Measurements from ENCODE around the gene DIPK1A.

DNA sequence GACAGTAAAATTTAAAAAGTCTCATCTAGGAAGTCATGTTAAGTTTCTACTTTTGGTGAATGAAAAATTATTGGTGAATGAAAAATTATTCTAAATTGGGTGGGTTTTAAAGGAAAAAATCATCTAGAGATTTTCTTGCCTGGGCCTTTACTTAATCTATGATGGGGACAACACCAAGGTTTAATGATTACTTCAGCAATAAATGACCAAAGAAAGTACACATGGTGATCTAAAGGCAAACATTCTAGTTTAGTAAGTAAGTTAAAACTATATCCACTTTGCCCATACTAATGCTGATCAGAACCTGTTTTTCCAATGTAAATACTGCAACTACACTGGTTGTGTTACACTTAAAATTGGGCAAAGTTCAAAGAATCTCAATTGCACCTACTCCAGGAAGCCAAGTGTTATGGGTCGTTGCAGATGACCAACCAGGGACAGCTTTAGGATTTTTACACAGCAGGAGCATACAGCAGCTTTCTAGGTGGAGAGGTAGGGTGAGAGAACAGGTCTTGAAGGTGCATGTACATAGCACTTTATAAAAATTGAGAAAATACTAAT, 144.0 kb downstream of the DIPK1A start:
- TF ChIP-seq, protein P1, sequence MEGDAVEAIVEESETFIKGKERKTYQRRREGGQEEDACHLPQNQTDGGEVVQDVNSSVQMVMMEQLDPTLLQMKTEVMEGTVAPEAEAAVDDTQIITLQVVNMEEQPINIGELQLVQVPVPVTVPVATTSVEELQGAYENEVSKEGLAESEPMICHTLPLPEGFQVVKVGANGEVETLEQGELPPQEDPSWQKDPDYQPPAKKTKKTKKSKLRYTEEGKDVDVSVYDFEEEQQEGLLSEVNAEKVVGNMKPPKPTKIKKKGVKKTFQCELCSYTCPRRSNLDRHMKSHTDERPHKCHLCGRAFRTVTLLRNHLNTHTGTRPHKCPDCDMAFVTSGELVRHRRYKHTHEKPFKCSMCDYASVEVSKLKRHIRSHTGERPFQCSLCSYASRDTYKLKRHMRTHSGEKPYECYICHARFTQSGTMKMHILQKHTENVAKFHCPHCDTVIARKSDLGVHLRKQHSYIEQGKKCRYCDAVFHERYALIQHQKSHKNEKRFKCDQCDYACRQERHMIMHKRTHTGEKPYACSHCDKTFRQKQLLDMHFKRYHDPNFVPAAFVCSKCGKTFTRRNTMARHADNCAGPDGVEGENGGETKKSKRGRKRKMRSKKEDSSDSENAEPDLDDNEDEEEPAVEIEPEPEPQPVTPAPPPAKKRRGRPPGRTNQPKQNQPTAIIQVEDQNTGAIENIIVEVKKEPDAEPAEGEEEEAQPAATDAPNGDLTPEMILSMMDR (tag by site-specific recombination; IDR thresholded peaks at IDR 0.05) = no peak
- TF ChIP-seq, protein P2, sequence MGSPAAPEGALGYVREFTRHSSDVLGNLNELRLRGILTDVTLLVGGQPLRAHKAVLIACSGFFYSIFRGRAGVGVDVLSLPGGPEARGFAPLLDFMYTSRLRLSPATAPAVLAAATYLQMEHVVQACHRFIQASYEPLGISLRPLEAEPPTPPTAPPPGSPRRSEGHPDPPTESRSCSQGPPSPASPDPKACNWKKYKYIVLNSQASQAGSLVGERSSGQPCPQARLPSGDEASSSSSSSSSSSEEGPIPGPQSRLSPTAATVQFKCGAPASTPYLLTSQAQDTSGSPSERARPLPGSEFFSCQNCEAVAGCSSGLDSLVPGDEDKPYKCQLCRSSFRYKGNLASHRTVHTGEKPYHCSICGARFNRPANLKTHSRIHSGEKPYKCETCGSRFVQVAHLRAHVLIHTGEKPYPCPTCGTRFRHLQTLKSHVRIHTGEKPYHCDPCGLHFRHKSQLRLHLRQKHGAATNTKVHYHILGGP (tag by site-specific recombination; IDR thresholded peaks at IDR 0.05) = no peak
- TF ChIP-seq ZNF354C (tag by site-specific recombination; IDR thresholded peaks at IDR 0.05; ENCODE audit: borderline replicate concordance, low read depth) (no peak), ZNF146 (tag by site-specific recombination; IDR thresholded peaks at IDR 0.05) (no peak), GLI4 (tag by site-specific recombination; IDR thresholded peaks at IDR 0.05) (no peak), ZNF239 (tag by site-specific recombination; IDR thresholded peaks at IDR 0.05) (no peak)
- TF ChIP-seq, protein P3, sequence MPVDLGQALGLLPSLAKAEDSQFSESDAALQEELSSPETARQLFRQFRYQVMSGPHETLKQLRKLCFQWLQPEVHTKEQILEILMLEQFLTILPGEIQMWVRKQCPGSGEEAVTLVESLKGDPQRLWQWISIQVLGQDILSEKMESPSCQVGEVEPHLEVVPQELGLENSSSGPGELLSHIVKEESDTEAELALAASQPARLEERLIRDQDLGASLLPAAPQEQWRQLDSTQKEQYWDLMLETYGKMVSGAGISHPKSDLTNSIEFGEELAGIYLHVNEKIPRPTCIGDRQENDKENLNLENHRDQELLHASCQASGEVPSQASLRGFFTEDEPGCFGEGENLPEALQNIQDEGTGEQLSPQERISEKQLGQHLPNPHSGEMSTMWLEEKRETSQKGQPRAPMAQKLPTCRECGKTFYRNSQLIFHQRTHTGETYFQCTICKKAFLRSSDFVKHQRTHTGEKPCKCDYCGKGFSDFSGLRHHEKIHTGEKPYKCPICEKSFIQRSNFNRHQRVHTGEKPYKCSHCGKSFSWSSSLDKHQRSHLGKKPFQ (tag by site-specific recombination; IDR thresholded peaks at IDR 0.05) = no peak
- TF ChIP-seq, protein P4, sequence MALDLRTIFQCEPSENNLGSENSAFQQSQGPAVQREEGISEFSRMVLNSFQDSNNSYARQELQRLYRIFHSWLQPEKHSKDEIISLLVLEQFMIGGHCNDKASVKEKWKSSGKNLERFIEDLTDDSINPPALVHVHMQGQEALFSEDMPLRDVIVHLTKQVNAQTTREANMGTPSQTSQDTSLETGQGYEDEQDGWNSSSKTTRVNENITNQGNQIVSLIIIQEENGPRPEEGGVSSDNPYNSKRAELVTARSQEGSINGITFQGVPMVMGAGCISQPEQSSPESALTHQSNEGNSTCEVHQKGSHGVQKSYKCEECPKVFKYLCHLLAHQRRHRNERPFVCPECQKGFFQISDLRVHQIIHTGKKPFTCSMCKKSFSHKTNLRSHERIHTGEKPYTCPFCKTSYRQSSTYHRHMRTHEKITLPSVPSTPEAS (tag by site-specific recombination; IDR thresholded peaks at IDR 0.05) = no peak

All from HEK293 (cell line).